Caco-2 (cell line): ENCODE results near the gene KLHL24. TPM values are rescaled to one million over a fixed set of nuclear protein-coding genes. Genes with fewer than 3 reads are reported as not detected.
"Not testable (repeated sequence)": the region's sequence is repeated elsewhere in the genome, so short reads cannot be mapped to it uniquely, and the experiment has no call there.

Source experiments
- BruUV-seq: library from RNA; stranded (reverse); fragments of 400-500 nt; replicated peaks from 2 replicates; lab custom pipeline; 2021; lab: Mats Ljungman, UMichigan
- CTCF ChIA-PET: fragments of 300-600 bp; sonication (Branson Sonifier 250); formaldehyde crosslinking; loops from one replicate; lab custom pipeline; 2022; ENCODE audit warnings: antibody characterized with exemption; lab: Charles Lee
- POLR2A ChIA-PET: fragments of 300-600 bp; sonication (Branson Sonifier 250); formaldehyde crosslinking; loops from one replicate; lab custom pipeline; 2022; ENCODE audit warnings: antibody characterized with exemption; lab: Charles Lee
- DNase-seq, 2 experiments: peaks; one replicate each; pipeline versions ENCODE4 v3.0.0 to v3.0.0-alpha.2; 2020 to 2022
- H3K27me3 ChIP-seq: replicated peaks from 2 replicates; pipeline ENCODE4 v1.6.0; 2011; ENCODE audit warnings: low read length; ENCODE audit not compliant: control insufficient read depth, insufficient read depth
- H3K36me3 ChIP-seq: 2 replicates; pipeline ENCODE4 v1.5.1; 2011; ENCODE audit warnings: low read length; ENCODE audit not compliant: control insufficient read depth, insufficient read depth
- H3K4me1 ChIP-seq: fragments of 250-450 bp; sonication (Bioruptor Pico); 2 replicates; pipeline ENCODE4 v1.5.1; 2020; ENCODE audit warnings: mild to moderate bottlenecking
- H3K4me3 ChIP-seq: 2 replicates; pipeline ENCODE4 v1.5.1; 2011; ENCODE audit warnings: low read depth, mild to moderate bottlenecking, control low read depth, low read length
- H3K9me3 ChIP-seq: fragments of 250-450 bp; sonication (Bioruptor Pico); 2 replicates; pipeline ENCODE4 v1.5.1; 2020; ENCODE audit warnings: mild to moderate bottlenecking, moderate library complexity
- H3K27ac Mint-ChIP-seq: one replicate; pipeline ENCODE4 v1.8.0; 2022; ENCODE audit warnings: mixed read lengths; ENCODE audit not compliant: unreplicated experiment
- H3K27me3 Mint-ChIP-seq: one replicate; pipeline ENCODE4 v1.8.0; 2022; ENCODE audit warnings: mixed read lengths; ENCODE audit not compliant: insufficient read depth, unreplicated experiment
- H3K36me3 Mint-ChIP-seq: one replicate; pipeline ENCODE4 v1.8.0; 2022; ENCODE audit warnings: mild to moderate bottlenecking, mixed read lengths; ENCODE audit not compliant: insufficient read depth, unreplicated experiment
- H3K4me1 Mint-ChIP-seq: one replicate; pipeline ENCODE4 v1.8.0; 2022; ENCODE audit warnings: low read depth, mixed read lengths; ENCODE audit not compliant: unreplicated experiment
- H3K4me3 Mint-ChIP-seq: one replicate; pipeline ENCODE4 v1.8.0; 2022; ENCODE audit warnings: mild to moderate bottlenecking, moderate library complexity, mixed read lengths; ENCODE audit not compliant: unreplicated experiment
- H3K9me3 Mint-ChIP-seq: one replicate; pipeline ENCODE4 v1.8.0; 2022; ENCODE audit warnings: mixed read lengths; ENCODE audit not compliant: unreplicated experiment
- CTCF ChIP-seq, 2 experiments: fragments of 200-600 bp in 1 of 2; IDR thresholded peaks; 1 replicate in 1 of 2; 2 replicates in 1 of 2; pipeline versions ENCODE4 v1.5.1 to v1.8.0; 2011 to 2022; ENCODE audit warnings: antibody characterized with exemption in 1 of 2, control low read depth in 1 of 2, inconsistent platforms in 1 of 2, low read depth in 1 of 2, low read length in 1 of 2, mild to moderate bottlenecking in 1 of 2, moderate library complexity in 1 of 2; ENCODE audit not compliant: insufficient read depth in 1 of 2, severe bottlenecking in 1 of 2, unreplicated experiment in 1 of 2
- intact Hi-C: fragments of 100-400 bp; cut with micrococcal nuclease; formaldehyde crosslinking; loops from one replicate; pipeline ENCODE4 v1.10.0; 2022; ENCODE audit not compliant: unreplicated experiment
- total RNA-seq: library from RNA; stranded (reverse); gene quantifications from 2 replicates; pipeline ENCODE4 v1.2.3, GENCODE V29; 2022

Gene KLHL24
- total RNA-seq, 1 experiment from 2014 or later: 17.6 TPM

DNA sequence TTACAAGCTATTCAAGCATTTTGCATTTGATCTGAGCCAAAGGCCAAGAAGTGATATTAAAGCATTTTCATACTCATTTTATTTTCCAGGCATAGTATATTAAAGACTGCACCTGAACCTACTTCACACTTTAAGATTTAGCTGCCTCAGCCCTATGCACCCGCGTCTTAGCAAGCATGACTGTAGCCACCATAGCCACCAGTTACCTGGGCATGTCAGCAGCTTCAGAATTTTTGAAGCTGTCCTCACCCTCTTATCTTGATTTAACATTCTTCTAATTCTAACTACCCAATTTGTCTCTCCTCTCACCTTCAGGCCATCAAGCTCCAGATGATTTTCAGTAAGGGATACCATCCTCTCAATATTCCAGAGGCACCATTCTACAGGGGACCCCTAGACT, 40.8 kb upstream of the KLHL24 start:
- Mint-ChIP-seq H3K27ac (no peak overlapping the region), H3K36me3 (no peaks in the 10 kb centered on the region), H3K9me3 (peaks cover 14% of the 10 kb centered on the region), H3K4me3 (no peak overlapping the region), H3K4me1 (no peaks in the 10 kb centered on the region), H3K27me3 (no peaks in the 10 kb centered on the region)
- ChIA-PET POLR2A (no interaction called here), CTCF (no interaction called here)
- Histone ChIP-seq H3K4me1 (no peaks in the 10 kb centered on the region), H3K27me3 (no peaks in the 10 kb centered on the region), H3K36me3 (no peaks in the 10 kb centered on the region), H3K9me3 (peaks cover 10% of the 10 kb centered on the region; the same call in 1 of the 2 replicates), H3K4me3 (no peak overlapping the region)
- no TSS peak for BruUV-seq
- DNase-seq: no peak
- intact Hi-C loops: no loop called here
- TF ChIP-seq CTCF (IDR thresholded peaks at IDR 0.05; ENCODE audit: insufficient read depth in 1 of 2, low read depth in 1 of 2, low read length in 1 of 2, severe bottlenecking in 1 of 2, unreplicated experiment in 1 of 2): no peak

DNA sequence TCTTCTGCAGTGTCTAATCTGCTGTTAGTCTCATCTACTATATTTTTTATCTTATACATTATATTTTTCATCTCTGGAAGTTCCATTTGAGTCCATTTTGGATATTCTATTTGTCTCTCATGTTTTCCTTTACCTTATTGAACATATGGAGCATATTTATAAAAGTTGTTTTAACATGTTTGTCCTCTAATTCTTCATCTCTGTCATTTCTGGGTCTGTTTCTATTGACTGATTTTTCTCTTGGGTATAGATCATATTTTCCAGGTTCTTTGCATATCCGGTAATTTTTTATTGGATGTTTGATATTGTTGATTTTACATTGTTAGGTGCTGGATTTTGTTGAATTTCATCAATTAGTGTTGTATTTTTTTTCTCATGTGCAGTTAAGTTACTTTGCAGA, 37.5 kb upstream of the KLHL24 start:
- H3K4me1 Mint-ChIP-seq: no peaks in the 10 kb centered on the region
- Histone ChIP-seq H3K4me3 (no peak overlapping the region), H3K9me3 (peaks cover 10% of the 10 kb centered on the region; the same call in 1 of the 2 replicates), H3K27me3 (no peaks in the 10 kb centered on the region), H3K36me3 (no peaks in the 10 kb centered on the region), H3K4me1 (no peaks in the 10 kb centered on the region)
- CTCF ChIA-PET: no interaction called here
- H3K36me3 Mint-ChIP-seq: no peaks in the 10 kb centered on the region
- POLR2A ChIA-PET: no interaction called here
- intact Hi-C loops: no loop called here
- no peak overlapping the region for H3K4me3 Mint-ChIP-seq
- DNase-seq: no peak
- TF ChIP-seq CTCF (IDR thresholded peaks at IDR 0.05; ENCODE audit: insufficient read depth in 1 of 2, low read depth in 1 of 2, low read length in 1 of 2, severe bottlenecking in 1 of 2, unreplicated experiment in 1 of 2): no peak
- H3K27me3 Mint-ChIP-seq: no peaks in the 10 kb centered on the region
- H3K9me3 Mint-ChIP-seq: peaks cover 14% of the 10 kb centered on the region
- BruUV-seq: no TSS peak
- H3K27ac Mint-ChIP-seq: no peak overlapping the region

DNA sequence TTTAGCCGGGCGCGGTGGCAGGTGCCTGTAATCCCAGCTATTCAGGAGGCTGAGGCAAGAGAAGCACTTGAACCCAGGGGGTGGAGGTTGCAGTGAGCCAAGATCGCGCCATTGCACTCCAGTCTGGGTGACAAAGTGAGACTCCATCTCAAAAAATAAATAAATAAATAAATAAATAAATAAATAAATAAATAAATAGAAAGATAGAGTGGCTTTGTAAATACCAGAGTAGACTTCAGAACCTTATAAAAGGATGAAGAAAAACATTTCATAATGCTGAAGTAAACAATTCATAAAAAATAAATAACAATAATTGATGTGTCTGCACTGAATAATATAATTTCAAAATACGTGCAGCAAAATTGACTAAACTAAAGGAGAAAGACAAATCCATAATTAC, 24.1 kb upstream of the KLHL24 start:
- H3K9me3 ChIP-seq, intact Hi-C loops, H3K4me1 ChIP-seq, H3K4me3 ChIP-seq, H3K27me3 Mint-ChIP-seq, H3K27ac Mint-ChIP-seq, DNase-seq, H3K4me3 Mint-ChIP-seq, H3K36me3 Mint-ChIP-seq, POLR2A ChIA-PET, H3K27me3 ChIP-seq, BruUV-seq, H3K4me1 Mint-ChIP-seq, H3K9me3 Mint-ChIP-seq, H3K36me3 ChIP-seq: not testable (repeated sequence)
- CTCF ChIA-PET: interaction anchor here (0.5 kb wide), 1 partner anchor 20 kb away, joined by 3 read pairs; no protein-coding TSS in a partner anchor
